ENCODE data around the gene TXNRD3. TPM values are rescaled to one million over a fixed set of nuclear protein-coding genes. Genes with fewer than 3 reads are reported as not detected.

The TXNRD3 gene
- total RNA-seq, 4 donors from 2014 or later = 1.4 to 11.6 (median 2.8) TPM

DNA sequence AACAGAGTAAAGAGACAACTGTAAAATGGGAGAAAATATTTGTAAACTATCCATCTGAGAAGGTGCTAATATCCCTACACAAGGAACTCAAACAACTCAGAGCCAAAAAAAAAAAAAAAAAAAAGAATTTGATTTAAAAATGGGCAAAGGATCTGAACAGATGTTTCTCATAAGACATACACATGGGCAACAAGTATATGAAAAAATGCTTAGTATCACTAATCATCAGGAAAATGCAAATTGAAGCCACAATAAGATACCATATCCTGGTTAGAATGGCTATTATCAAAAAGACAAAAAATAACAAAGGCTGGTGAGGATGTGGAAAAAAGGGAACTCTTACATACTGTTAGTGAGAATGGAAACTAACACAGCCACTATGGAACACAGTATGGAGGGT is 36.2 kb downstream of the TXNRD3 start:
- H3K4me1 ChIP-seq = no peaks in the 10 kb centered on the region
- no peak for DNase-seq
- TF ChIP-seq POLR2A (IDR thresholded peaks at IDR 0.05) = no peak
- TF ChIP-seq, protein P1, sequence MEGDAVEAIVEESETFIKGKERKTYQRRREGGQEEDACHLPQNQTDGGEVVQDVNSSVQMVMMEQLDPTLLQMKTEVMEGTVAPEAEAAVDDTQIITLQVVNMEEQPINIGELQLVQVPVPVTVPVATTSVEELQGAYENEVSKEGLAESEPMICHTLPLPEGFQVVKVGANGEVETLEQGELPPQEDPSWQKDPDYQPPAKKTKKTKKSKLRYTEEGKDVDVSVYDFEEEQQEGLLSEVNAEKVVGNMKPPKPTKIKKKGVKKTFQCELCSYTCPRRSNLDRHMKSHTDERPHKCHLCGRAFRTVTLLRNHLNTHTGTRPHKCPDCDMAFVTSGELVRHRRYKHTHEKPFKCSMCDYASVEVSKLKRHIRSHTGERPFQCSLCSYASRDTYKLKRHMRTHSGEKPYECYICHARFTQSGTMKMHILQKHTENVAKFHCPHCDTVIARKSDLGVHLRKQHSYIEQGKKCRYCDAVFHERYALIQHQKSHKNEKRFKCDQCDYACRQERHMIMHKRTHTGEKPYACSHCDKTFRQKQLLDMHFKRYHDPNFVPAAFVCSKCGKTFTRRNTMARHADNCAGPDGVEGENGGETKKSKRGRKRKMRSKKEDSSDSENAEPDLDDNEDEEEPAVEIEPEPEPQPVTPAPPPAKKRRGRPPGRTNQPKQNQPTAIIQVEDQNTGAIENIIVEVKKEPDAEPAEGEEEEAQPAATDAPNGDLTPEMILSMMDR (IDR thresholded peaks at IDR 0.05) = no peak
- no peaks in the 10 kb centered on the region for H3K9me3 ChIP-seq
- H3K27ac ChIP-seq = no peak overlapping the region
- H3K36me3 ChIP-seq = peaks cover 0 to 5% (median 0%) of the 10 kb centered on the region in 3 donors
- no peak overlapping the region for H3K4me3 ChIP-seq
- no peaks in the 10 kb centered on the region for H3K27me3 ChIP-seq

DNA sequence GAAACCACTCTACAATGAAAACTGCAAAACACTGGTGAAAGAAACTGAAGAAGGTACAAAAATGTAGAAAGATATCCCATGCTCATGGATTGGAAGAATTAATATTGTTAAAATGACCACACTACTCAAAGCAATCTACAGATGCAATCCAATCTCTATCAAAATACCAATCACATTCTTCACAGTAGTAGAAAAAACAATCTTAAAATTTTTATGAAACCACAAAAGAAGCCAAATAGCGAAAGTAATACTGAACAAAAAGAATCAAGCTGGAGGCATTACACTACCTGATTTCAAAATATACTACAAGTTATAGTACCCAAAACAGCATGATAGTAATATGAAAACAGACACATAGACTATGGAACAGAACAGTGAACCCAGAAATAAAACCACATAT is 36.9 kb downstream of the TXNRD3 start:
- H3K4me3 ChIP-seq = no peak overlapping the region
- no peaks in the 10 kb centered on the region for H3K27me3 ChIP-seq
- H3K36me3 ChIP-seq = peaks cover 0 to 5% (median 0%) of the 10 kb centered on the region in 3 donors
- no peak for DNase-seq
- TF ChIP-seq, protein P1 (IDR thresholded peaks at IDR 0.05) = no peak
- no peak for TF ChIP-seq POLR2A (IDR thresholded peaks at IDR 0.05)
- no peaks in the 10 kb centered on the region for H3K9me3 ChIP-seq
- H3K4me1 ChIP-seq = no peaks in the 10 kb centered on the region
- no peak overlapping the region for H3K27ac ChIP-seq

DNA sequence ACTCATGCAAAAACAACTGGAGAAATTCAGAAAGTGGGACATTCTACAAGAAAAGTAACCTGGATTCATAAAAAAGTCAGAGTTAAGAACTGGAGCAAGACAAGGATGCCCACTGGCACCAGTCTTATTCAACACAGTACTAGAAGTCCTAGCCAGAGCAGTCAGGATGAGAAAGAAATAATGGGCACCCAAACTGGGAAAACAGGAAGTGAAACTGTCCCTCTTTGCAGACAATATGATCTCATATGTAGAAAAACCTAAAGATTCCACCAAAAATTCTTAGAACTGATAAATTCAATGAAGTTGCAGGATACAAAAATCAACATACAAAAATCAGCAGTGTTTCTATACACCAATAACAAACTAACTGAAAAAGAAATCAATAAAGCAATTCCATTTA is 37.4 kb downstream of the TXNRD3 start:
- no peak for TF ChIP-seq POLR2A (IDR thresholded peaks at IDR 0.05)
- TF ChIP-seq, protein P1 (IDR thresholded peaks at IDR 0.05) = no peak
- peaks cover 0 to 5% (median 0%) of the 10 kb centered on the region in 3 donors for H3K36me3 ChIP-seq

DNA sequence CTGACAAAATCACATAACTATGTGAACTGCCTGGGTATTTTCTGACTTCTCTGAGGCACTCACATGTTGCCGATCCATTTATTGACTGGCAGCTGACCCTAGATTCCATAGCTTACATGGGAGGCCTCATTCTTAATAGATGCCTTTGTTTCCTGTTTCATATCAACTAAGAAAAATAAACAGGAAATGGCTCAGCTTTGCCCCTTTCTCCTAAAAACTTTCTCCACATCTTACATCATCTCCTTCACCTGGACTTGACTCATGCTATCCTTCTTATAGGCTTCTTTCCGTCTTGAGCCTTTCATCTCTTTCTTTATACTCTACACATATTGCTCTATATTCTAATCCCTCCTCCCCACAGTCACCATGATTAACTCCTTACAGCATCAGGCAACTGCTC is 38.0 kb downstream of the TXNRD3 start:
- Histone ChIP-seq H3K27ac (no peak overlapping the region), H3K36me3 (peaks cover 0 to 5% (median 0%) of the 10 kb centered on the region in 3 donors), H3K9me3 (no peaks in the 10 kb centered on the region), H3K4me3 (no peak overlapping the region), H3K4me1 (no peaks in the 10 kb centered on the region), H3K27me3 (no peaks in the 10 kb centered on the region)
- no peak for DNase-seq
- no peak for TF ChIP-seq POLR2A (IDR thresholded peaks at IDR 0.05)
- TF ChIP-seq, protein P1 (IDR thresholded peaks at IDR 0.05) = no peak

More for the DNA sequence above, 37.4 kb downstream of the TXNRD3 start:
- Histone ChIP-seq H3K9me3 (no peaks in the 10 kb centered on the region), H3K4me3 (no peak overlapping the region), H3K27me3 (no peaks in the 10 kb centered on the region), H3K27ac (no peak overlapping the region), H3K4me1 (no peaks in the 10 kb centered on the region)
- DNase-seq = no peak

DNA sequence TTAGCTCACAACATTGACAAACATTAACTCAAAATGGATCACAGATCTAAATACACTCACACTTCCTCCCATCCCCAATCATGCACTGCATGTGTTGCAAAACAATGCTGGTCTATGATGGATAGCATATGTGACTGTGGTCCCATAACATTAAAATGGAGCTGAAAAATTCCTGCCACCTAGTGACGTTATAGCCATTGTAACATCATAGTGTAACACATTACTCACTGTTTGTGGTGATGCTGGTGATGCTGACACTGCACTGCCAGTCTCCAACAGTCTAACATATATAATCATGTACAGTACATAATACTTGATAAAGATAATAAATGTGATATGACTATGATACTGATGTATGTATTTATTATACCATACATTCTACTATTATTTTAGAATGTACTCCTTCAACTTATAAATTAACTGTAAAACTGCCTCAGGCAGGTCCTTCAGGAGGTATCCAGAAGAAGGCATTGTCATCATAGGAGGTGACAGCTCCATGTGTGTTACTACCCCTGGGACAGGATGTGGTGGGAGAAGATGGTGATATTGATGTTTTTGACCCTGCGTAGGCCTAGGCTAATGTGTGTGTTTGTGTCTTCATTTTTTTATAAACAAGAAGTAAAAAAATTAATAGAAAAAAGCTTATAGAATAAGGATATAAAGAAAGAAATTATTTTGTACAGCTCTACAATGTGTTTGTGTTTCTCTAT is 41.3 kb downstream of the TXNRD3 start:
- Histone ChIP-seq H3K36me3 (peaks cover 0 to 17% (median 0%) of the 10 kb centered on the region in 3 donors), H3K4me3 (no peak overlapping the region), H3K27me3 (no peaks in the 10 kb centered on the region), H3K9me3 (no peaks in the 10 kb centered on the region), H3K27ac (no peak overlapping the region), H3K4me1 (no peaks in the 10 kb centered on the region)
- no peak for DNase-seq
- no peak for TF ChIP-seq POLR2A (IDR thresholded peaks at IDR 0.05)
- TF ChIP-seq, protein P1 (IDR thresholded peaks at IDR 0.05) = no peak

Measured in Peyer's patch (tissue), 4 donors.